GM18511 (cell line): ENCODE data around the gene ERCC3.
"Not testable (repeated sequence)": the region's sequence is repeated elsewhere in the genome, so short reads cannot be mapped to it uniquely, and the experiment has no call there.

ENCODE experiments used
- ATAC-seq: cut with Tn5 transposase; IDR thresholded peaks from one replicate; pipeline ENCODE4 v1.9.1; 2021; ENCODE audit warnings: mild to moderate bottlenecking, moderate library complexity; ENCODE audit not compliant: unreplicated experiment

Gene ERCC3

DNA sequence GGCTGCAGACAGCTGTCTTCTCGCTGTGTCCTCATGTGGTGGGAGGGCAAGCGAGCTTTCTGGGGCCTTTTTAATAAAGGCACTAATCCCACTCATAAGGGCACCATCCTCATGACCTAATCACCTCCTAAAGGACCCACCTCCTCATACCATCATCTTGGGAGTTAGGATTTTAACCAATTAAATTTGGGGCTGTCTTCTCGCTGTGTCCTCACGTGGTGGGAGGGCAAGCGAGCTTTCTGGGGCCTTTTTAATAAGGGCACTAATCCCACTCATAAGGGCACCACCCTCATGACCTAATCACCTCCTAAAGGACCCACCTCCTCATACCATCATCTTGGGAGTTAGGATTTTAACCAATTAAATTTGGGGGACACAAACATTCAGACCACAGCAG is 66.7 kb downstream of the ERCC3 start:
- ATAC-seq: not testable (repeated sequence)

DNA sequence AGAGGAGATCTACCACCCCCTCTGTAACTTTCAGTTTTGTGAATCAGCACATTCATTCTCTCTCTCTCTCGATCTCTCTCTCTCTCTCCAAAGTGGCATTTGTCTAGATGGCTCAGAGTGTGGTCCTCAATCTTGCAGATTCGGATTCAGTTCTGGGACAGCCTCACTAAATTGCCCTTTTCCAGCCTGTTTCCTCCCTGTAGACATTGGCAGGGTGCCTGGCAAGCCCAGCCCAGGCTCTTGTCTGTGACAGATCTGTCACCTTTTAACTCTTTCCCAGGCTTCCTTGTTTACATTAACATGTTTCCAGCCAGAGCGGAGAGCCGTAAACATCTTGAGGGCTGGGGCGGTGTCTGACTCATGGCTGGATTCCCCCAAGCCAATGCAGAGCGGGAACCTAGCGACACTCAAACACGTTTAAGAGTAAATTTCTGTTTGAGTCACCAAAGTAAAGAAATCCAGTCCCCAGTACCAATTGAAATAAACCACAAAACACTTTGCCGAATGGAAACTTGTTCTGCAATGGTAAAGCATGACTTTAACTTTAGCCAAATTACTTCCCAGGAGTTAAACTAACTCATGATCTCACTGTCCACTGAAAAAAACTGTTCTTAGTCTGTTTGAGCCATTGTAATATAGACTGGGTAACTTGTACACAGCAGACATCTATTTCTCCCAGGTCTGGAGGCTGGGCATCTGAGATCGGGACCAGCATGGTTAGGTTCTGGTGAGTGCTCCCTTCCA is 67.3 kb downstream of the ERCC3 start:
- ATAC-seq: peak; percentile 61

DNA sequence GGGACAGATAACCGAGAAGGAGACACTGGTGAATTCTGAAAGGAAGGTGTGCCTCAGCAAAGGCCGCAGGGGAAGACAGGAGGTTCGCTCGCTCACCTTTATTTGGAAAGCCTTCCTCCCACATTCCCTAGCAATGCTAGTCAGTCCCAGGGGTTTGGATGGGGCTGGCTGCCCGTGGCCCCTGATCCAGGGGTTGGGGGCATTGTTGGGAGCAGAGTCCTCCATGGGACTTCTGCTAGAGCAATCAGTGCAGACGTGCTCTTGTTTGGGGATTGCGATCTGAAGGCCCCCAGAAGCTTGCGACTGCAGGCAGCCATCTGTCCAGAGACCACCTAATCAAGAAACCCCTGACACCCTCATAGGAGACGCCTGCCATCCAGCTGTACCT is 67.8 kb downstream of the ERCC3 start:
- ATAC-seq: no peak

DNA sequence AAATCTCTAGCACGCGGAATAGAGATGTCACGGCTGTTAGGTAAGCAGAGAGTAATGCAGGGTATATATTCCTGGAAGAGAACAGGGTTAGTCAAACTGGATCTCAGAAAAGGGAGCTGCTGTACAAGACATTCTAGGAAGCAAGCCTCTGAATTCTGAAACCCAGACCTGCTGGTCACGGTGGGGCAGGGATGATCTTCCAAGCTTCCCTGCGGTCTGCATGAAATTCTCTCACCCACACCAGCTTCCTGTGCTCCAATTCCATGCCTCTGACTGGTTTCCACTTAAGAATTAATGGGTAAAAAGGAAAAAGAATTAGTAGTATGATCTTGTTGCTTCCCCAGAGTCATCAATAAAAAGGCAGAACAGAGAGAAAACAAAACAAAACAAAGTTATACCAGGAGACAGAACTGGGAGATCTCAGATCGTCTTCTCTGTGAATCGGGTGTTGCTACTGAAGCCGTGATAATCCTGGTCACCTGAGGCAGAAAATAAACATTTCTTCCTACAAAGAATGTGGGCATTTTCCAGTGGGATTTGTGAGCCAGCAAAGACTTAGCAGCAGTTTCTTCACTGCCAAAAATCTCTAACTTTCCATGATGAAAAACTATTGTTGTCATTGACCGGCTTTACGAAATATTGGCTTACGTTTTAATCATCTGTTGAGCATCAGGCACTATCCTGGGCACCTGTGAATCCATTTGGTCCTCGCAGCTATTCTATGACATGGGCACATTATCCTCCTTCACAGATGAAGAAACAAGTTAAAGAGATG is 68.6 kb downstream of the ERCC3 start:
- ATAC-seq: no peak

DNA sequence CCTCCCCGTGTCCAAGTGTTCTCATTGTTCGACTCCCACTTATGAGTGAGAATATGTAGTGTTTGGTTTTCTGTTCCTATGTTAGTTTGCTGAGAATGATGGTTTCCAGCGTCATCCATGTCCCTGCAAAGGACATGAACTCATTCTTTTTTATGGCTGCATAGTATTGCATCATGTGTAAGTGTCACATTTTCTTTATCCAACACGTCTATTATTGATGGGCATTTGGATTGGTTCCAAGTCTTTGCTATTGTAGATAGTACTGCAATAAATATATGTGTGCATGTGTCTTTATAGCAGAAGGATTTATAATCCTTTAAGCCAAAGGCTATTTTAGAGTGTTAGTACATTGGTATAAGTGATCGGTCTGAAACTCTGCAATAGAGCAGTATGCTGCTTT is 69.8 kb downstream of the ERCC3 start:
- not testable (repeated sequence) for ATAC-seq

DNA sequence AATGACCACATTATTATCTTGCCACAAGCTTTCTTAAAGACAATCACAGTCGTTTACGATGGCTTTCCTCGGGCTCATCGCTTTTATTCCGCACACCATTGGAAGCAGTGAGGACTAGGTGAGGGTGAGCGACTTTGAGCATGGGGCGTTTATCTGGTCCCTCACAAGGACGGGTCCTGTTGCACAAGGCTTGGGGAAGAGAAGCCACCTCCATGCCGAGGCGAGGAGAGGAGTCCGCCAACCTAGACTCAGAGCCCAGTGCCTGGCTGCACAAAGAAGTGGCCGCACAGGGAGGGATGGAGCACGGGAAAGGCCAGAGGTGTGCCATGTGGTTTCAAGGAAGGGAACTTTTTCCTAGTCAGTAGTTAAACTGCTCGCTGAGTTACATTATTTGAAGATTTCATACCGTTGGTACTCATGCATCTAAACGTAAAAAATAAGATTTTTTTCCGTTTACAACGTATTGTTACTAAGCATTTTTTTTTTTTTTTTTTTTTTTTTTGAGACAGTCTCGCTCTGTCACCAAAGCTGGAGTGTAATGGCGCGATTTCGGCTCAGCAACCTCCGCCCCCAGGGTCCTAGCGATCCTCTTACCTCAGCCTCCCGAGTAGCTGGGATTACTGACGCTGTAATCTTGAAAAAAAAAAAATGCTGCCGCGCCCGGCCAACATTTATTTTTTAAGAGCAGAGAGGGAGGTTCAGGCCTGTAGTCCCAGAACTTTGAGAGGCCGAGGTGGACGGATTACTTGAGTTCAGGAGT is 73.0 kb downstream of the ERCC3 start:
- no peak for ATAC-seq

DNA sequence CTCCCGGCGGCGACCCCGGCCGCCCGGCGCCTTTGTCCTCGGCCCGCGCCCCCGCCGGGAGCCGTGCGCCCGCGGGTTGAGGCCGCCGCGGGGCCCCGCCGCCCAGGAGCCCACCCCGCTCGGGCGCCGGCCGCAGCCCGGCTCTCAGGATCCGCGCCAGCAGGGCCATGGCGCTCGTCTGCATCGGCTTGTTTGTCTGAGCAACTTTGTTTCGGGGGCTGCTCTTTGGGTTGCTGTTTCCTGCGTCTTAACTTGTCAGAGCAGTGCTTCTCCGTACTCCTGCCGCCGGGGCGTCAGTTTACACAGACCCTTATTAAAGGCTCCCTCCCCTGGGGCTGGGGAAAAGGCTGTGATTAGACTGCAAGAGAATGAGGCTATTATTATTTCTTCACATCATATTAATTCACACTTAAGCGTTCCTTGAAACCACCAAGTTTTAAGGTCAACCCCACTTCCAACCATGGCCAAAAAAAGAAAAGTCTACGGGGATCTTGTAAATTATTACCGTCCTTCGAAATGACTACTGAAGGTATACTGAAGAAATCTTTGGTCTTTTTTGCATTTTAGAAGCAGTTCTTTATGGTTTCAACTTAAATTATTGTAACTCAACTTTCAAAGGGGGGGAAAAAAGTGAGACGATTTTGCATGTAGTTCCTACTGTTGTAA is 73.7 kb downstream of the ERCC3 start, which contains the start of gene CYP27C1:
Gene CYP27C1, minus strand, starts transcription at position 198 of the 666 bp plus-strand sequence. Its CDS starts 29 bp downstream, at position 169.
- ATAC-seq: no peak

DNA sequence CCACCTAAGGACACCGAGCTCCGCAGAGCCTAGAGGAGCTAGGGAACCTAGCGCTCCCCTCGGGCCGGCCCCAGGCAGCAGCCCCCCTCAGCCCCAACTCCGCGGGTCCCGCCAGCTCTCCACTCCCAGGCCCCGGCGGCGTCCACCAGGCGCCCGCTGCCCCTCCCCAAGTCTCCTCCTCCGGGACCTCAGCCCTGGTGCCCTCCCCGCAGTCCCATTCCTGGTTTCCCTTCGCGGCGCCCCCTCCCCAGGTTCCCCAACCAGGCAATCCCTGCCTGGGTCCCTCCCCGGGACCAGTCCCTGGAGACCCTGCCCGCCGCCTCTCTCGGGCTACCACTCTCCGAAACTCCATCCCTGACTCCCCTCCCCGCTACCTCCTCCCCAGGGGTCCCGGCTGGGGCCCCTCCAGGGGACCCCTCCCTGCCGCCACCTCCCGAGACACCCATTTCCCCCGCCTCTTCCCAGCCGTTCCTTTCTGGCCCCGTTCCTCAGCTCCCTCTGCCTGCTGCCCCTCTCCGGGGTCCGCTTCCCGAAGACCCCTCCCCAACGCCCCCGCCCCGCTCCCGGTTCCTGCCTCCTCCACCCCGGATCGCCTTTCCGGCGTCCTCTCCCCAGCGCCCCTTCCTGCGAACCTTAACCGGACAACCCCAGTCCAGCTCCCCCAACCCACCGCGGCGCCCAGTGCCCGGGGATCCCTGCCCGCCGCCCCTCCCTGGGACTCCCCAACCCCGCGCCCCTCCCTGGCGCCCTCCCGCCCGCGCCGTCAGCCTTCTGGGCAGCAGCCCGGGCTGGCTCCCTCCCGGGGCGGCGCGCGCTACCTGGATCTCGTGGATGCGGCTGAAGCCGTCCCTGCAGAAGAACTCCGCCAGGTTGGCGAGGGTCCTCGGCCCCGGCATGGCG is 74.5 kb downstream of the ERCC3 start:
- no peak for ATAC-seq

DNA sequence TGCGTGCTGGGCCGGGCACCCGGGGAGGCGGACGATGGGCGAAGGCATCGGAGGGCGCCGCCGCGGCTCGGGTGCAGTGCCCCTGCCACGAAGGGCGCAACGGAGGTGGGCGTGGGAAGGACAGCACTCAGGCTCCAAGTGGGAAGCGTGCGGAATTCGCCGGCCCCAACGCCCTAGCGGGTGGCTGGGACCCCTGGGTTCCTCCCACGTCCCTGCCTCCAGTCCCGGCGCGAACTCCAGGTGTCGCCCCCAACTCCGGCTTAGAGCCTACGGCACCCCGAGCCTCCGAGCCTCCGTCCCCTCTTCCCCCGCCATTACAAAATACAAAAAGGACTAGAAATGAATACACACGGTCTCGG is 75.2 kb downstream of the ERCC3 start:
- ATAC-seq: no peak

DNA sequence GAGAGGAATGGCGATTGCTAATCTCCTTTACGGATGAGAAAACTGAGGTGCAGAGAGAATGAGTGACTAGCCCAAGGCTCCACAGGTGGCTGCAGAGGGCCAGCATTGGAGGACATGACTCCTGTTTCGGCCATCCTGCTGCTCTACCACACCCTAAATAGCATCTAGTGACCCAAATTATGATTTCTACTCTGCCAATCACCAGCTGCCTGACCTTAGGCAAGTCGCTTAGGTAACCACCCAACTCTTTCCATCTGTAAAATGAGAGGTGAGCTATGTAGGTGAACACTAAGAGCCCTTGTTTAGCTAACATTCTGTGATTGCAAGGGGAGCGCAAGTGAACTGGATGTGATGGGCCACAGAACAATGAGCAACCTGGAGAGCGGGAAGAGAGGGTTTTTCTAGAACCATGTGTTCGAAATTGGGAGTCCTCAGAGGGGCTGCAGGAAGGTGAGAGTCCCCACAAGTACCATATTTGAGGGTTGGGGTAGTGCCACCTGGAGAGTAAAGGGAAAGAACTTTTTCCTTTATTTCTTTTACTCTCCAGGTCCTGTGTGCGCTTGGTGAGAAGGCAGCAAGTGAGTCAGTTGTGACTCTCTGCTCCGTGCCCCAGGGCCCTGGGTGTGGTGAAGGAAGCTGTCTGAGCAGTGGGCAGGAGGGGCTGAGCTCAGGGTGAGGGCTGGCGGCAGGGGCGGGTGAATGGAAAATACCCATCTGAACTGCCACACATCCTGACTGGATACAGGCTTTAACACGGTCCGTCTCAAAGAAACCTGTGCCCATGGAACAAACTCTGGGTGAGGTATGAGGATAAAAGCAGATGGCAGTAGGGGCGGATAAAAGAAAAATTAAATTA is 76.2 kb downstream of the ERCC3 start:
- ATAC-seq: no peak

DNA sequence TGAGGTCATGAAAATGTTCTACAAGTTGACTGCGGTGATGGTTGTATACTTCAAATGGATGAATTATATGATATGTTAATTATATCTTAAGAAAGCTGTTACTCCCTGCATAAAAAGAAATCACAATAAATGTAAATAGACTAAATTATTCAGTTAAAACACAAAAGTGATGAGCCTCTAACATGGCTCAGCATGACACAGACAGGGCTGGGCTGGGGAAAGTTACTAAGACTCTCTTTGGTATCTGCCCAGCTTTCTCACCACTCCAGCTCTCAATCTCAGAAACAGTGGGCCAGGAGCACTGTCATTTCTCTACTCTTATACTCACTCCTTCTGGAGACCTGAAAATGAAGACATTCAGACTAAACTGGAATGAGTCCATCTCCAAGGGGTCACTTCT is 77.4 kb downstream of the ERCC3 start:
- ATAC-seq: no peak

DNA sequence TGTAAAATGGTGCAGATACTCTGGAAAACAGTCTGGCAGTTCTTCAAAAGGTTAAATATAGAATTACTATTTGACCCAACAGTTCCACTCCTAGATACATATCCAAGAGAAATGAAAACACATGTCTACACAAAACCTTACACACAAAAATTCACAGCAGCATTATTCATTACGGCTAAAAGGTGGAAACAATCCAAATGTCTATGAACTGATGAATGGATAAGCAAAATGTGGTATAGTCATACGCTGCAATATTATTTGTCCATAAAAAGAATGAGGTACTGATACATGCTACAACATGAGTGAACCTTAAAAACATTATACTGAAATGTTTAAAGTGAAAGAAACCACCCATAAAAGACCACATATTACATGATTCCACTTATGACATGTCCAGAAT is 77.8 kb downstream of the ERCC3 start:
- no peak for ATAC-seq

DNA sequence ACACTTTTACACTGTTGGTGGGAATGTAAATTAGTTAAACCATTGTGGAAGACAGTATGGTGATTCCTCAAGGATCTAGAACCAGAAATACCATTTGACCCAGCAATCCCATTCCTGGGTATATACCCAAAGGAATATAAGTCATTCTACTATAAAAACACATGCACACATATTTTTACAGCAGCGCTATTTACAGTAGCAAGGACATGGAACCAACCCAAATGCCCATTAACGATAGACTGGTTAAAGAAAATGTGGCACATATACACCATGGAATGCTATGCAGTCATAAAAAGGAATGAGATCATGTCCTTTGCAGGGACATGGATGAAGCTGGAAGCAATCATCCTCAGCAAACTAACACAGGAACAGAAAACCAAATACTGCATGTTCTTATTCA is 79.7 kb downstream of the ERCC3 start:
- not testable (repeated sequence) for ATAC-seq

DNA sequence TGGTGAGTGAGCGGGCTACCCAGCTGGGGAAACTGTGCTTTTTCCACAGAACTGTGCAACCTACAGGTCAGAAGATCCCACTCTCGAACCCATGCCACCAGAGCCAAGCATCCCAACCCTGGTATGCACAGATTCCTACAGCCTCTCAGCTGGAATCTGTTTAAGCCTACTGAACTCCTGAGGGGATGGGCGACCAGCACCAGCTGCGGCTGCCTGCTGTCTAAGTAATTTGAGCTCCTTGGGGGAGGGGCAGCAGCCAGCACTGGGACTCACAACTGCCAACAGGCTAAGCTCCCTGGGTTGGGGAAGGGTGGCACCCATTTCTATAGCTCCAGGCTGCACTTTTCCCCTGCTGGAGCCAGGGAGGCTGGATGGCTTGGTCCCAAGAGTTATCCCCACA is 85.6 kb downstream of the ERCC3 start:
- no peak for ATAC-seq
